ENCODE measurements around the gene TTC9B.

TTC9B gene

DNA sequence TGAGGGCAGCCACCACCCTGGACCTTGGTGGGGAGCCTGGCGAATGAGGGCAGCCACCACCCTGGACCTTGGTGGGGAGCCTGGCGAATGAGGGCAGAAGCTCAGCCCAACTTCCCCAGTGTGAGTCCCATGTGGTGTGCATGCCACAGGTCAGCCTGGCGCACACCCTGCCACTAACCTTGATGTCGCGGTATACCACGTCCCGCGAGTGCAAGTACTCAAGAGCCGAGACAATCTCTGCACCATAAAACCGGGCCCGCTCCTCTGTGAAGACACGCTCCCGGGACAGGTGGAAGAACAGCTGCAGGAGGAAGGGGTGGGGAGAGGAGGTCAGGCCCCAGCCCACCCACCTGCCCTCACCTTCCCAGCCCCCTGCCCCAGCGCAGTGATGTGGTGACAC lies 19.6 kb upstream of the TTC9B start:
- no peak overlapping the region for H3K27ac ChIP-seq
- no peak for TF ChIP-seq ZFX (IDR thresholded peaks at IDR 0.05; ENCODE audit: borderline replicate concordance)
- TF ChIP-seq CTCF (IDR thresholded peaks at IDR 0.05), result no peak

DNA sequence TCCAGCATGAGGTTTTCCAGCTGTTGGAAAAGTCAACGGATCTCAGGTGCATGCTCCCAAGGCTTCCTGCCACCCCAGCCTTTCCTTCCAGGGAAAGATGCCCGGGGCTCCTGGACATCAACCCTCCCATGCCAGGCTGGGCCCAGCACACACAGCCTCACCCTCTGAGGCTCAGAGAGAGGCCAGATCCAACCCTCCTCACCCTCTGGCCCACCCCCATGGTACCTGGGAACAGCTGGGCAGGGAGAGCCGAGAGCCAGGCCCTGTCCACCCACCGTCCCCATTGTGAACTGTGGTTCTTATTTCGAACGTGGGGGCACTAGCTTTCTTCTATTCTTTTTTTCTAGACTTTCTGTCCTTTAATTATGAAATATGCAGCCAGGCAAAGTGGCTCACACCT lies 18.2 kb upstream of the TTC9B start:
- no peak for TF ChIP-seq ZFX (IDR thresholded peaks at IDR 0.05; ENCODE audit: borderline replicate concordance)
- TF ChIP-seq CTCF (IDR thresholded peaks at IDR 0.05), result no peak
- H3K27ac ChIP-seq, result no peak overlapping the region

GRCh38 chr19:40236026-40236355 lies 17.8 kb upstream of the TTC9B start:
- no peak; the same call in 1 of the 2 replicates for TF ChIP-seq CTCF (IDR thresholded peaks at IDR 0.05)
- no peak for TF ChIP-seq ZFX (IDR thresholded peaks at IDR 0.05; ENCODE audit: borderline replicate concordance)
- H3K27ac ChIP-seq, result no peak overlapping the region

- no peak overlapping the region for H3K27ac ChIP-seq
- TF ChIP-seq ZFX (IDR thresholded peaks at IDR 0.05; ENCODE audit: borderline replicate concordance), result no peak
- peak; percentile 40 for TF ChIP-seq CTCF (IDR thresholded peaks at IDR 0.05)
These were observed 17.2 kb upstream of the TTC9B start for GRCh38 chr19:40235238-40236025.

- TF ChIP-seq ZFX (IDR thresholded peaks at IDR 0.05; ENCODE audit: borderline replicate concordance), result no peak
- TF ChIP-seq CTCF (IDR thresholded peaks at IDR 0.05), result no peak
- no peak overlapping the region for H3K27ac ChIP-seq
These were observed 16.4 kb upstream of the TTC9B start for GRCh38 chr19:40234429-40235237.

DNA sequence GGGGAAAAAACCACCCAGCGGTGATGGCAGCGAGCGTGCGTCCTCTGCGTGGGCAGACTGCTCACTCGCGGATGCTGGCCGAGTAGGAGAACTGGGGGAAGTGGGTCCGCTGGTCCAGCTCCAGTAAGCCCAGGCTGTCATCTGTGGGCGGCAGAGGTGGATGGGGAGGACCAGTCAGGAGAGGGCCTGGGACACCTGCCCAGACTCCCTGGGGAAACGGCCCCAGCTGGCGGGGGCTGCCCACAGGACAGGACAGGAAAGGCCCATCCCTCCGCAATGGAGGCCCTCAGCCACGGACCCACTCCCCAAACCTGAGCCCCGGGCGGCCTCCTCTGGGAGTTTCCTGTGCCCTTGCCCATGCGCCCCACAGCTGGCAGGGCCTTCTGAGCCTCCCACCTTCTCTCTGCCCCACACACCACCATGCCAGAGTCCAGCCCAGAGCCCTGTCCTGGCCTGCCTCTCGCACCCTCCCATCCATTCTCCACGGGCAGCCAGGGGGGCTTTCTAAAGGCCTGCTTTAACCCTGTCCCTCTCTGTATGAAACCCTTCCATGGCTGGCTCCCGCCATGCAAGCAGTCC lies 15.7 kb upstream of the TTC9B start:
- H3K27ac ChIP-seq, result no peak overlapping the region
- TF ChIP-seq ZFX (IDR thresholded peaks at IDR 0.05; ENCODE audit: borderline replicate concordance), result no peak
- no peak for TF ChIP-seq CTCF (IDR thresholded peaks at IDR 0.05)
